ENCODE results near the gene HOXC5.
"Not testable (repeated sequence)": the region's sequence is repeated elsewhere in the genome, so short reads cannot be mapped to it uniquely, and the experiment has no call there.

HOXC5 gene

GRCh38 chr12:54030442-54030801 is 2.4 kb upstream of the HOXC5 start:
- in situ Hi-C loops (cut with MboI; ENCODE audit: low sequenced_read_pairs): no loop called here

- in situ Hi-C loops (cut with MboI; ENCODE audit: low sequenced_read_pairs): no loop called here
Measured at GRCh38 chr12:54030889-54031471, 1.9 kb upstream of the HOXC5 start.

GRCh38 chr12:54031480-54031879 is 1.4 kb upstream of the HOXC5 start:
- in situ Hi-C loops (cut with MboI; ENCODE audit: low sequenced_read_pairs): no loop called here

- in situ Hi-C loops (cut with MboI; ENCODE audit: low sequenced_read_pairs): no loop called here
Measured at GRCh38 chr12:54032086-54032619, 697 bp upstream of the HOXC5 start.

- in situ Hi-C loops (cut with MboI; ENCODE audit: low sequenced_read_pairs): no loop called here
Measured at GRCh38 chr12:54033106-54033979, 493 bp downstream of the HOXC5 start.

- in situ Hi-C loops (cut with MboI; ENCODE audit: low sequenced_read_pairs): no loop called here
Measured at GRCh38 chr12:54033980-54034784, 1.3 kb downstream of the HOXC5 start.

GRCh38 chr12:54034785-54035310 is 2.0 kb downstream of the HOXC5 start:
- in situ Hi-C loops (cut with MboI; ENCODE audit: low sequenced_read_pairs): no loop called here

GRCh38 chr12:54035568-54036264 is 2.9 kb downstream of the HOXC5 start:
- in situ Hi-C loops (cut with MboI; ENCODE audit: low sequenced_read_pairs): no loop called here

GRCh38 chr12:54036620-54037359 is 3.9 kb downstream of the HOXC5 start:
- in situ Hi-C loops (cut with MboI; ENCODE audit: low sequenced_read_pairs): no loop called here

- in situ Hi-C loops (cut with MboI; ENCODE audit: low sequenced_read_pairs): no loop called here
Measured at GRCh38 chr12:54037360-54038283, 4.8 kb downstream of the HOXC5 start.

GRCh38 chr12:54038284-54038870 is 5.5 kb downstream of the HOXC5 start:
- in situ Hi-C loops (cut with MboI; ENCODE audit: low sequenced_read_pairs): no loop called here

GRCh38 chr12:54038871-54039414 is 6.1 kb downstream of the HOXC5 start:
- in situ Hi-C loops (cut with MboI; ENCODE audit: low sequenced_read_pairs): no loop called here

- in situ Hi-C loops (cut with MboI; ENCODE audit: low sequenced_read_pairs): no loop called here
Measured at GRCh38 chr12:54039417-54040147, 6.7 kb downstream of the HOXC5 start.

GRCh38 chr12:54040148-54040494 is 7.3 kb downstream of the HOXC5 start:
- in situ Hi-C loops (cut with MboI; ENCODE audit: low sequenced_read_pairs): no loop called here

- in situ Hi-C loops (cut with MboI; ENCODE audit: low sequenced_read_pairs): no loop called here
Measured at GRCh38 chr12:54040648-54041047, 7.8 kb downstream of the HOXC5 start.

- in situ Hi-C loops (cut with MboI; ENCODE audit: low sequenced_read_pairs): no loop called here
Measured at GRCh38 chr12:54041097-54041690, 8.3 kb downstream of the HOXC5 start.

- in situ Hi-C loops (cut with MboI; ENCODE audit: low sequenced_read_pairs): not testable (repeated sequence)
Measured at GRCh38 chr12:54042033-54042432, 9.2 kb downstream of the HOXC5 start.

Data from hTERT RPE-1 (cell line).